GM21515 (cell line): Measurements from ENCODE around the gene PSMC5.
"Not testable (repeated sequence)": the region's sequence is repeated elsewhere in the genome, so short reads cannot be mapped to it uniquely, and the experiment has no call there.

Experiments used
- ATAC-seq: cut with Tn5 transposase; IDR thresholded peaks from one replicate; pipeline ENCODE4 v1.9.1; 2021; ENCODE audit not compliant: unreplicated experiment

PSMC5 gene

DNA sequence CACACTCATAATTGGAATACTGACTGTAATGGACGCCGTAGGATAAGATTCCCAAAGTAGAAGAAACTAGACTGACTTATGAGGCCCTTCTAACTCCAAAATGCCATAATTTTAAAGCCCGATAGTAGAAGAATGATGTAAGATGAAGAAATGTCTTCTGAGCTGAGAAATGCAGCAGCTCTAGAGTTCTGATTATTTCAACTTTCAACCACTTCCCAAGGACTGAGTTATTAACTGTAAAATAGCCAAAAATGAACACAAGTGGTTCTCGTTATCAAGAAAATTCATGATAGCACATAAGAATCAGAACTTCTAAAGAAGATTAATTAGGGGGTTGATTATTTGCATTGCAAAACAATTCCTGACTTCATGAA lies 43.0 kb downstream of the PSMC5 start:
- not testable (repeated sequence) for ATAC-seq

DNA sequence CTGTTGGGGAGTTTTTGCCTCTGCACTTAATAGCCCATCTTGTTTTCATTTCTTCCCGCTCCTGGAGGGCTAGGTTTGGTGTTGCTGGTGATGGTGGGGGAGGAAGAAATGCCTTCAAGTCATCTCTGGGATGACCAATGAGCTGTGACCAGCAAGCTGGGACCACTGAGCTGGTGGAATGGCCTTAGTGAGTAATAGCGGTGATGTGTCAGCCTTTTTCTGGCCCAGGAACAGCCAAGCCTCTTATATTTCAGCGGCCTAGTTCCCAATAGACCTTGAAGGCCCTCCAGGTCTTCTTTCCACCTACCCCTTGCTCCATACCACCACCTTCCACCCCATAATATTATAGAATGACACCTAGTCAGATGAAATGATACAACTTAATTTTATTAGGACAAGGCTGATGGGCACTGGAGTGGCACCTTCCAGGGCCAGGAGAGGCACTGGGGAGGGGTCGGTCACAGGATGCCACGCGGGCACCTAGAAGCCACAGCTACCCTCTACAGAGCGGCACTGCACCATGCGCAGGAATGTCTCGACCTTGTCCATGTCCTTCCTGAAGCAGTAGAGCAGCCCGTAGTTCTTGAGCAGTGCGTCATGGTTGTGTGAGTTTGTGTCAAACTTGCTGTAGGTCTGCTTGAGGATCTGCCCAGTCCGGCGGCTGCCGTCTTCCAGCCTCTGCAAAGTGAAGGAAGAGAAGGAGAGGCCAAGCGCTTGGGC lies 44.6 kb downstream of the PSMC5 start:
- not testable (repeated sequence) for ATAC-seq

DNA sequence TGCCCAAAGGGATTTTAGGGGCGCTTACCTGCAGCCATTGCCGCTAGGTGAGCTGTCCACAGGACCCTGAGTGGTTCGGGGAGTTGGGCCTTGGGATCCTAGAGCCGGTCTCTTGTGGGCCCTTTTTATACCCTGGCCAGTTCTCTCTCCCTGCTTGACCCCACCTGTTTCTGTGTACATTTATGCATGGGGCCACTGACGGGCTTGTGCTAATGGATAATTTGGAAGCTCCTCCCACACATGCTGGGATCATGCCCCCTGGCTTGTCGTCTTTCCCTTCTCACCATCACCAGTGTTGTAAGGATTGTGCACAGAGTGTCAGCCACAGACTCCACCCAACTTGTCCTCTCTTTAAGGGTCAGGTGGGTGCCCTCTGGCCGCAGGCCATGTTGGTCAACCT lies 46.3 kb downstream of the PSMC5 start, which contains the start of gene CSH2:
CSH2 (minus strand) TSS at position 101 of the 400 bp plus-strand sequence; CDS start at position 38, 63 bp downstream.
- ATAC-seq = not testable (repeated sequence)

DNA sequence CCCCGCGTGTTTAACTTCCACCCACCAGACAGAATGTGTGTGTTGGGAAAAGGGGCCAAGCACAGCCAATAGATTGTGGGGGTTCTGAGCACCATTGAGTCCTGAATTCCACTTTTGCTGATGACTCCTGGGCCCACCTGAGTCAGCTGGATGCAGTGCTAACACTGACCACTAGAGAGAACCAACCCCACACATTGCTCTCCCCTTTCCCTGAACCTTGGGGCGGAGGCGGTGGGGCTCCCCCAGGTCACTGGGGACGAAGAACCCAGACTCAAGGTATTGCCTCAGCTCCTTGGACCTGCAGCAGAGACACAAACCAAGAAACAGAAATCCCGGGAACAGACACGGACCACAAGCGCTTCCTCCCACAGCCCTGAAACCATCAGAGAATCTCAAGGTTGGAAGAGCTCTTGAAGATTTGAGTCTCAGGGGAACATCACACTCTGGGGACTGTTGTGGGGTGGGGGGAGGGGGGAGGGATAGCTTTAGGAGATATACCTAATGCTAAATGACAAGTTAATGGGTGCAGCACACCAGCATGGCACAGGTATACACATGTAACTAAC lies 46.9 kb downstream of the PSMC5 start:
- not testable (repeated sequence) for ATAC-seq

DNA sequence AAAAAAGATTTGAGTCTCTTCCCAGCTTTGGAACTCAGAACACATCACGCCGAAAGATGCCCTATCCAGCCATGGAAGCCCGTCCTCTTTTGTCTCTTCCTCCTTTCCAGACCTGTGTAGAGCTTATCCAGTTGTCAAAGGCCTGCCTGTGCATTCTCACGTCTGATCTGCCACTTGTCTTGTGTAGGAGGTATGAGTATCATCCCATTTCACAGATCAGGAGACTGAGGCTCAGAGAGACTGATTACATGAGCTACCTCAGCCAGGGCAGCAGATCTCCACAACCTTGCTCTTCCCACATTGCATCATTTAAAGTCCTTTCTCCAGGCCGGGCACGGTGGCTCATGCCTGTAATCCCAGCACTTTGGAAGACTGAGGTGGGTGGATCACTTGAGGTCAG lies 47.5 kb downstream of the PSMC5 start:
- ATAC-seq = not testable (repeated sequence)

DNA sequence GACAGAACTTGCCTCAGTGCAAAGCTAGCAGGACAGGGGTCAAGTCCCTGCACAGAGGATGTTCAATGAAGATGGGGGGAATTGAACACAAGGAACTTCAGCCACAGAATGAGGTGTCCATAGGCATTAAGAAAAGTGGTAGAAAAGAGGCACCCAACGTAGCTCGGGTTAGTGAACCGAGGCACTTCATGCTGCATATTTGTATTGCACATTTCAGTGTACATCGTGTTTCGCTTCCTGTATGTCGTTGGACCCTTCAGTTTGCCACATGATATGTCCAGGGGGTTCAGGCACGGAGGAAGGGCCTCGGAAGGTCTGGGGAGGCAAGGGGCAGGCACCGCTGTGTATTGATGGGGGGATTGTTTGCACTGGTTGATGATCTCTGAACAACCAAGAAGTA lies 51.2 kb downstream of the PSMC5 start:
- ATAC-seq = not testable (repeated sequence)

DNA sequence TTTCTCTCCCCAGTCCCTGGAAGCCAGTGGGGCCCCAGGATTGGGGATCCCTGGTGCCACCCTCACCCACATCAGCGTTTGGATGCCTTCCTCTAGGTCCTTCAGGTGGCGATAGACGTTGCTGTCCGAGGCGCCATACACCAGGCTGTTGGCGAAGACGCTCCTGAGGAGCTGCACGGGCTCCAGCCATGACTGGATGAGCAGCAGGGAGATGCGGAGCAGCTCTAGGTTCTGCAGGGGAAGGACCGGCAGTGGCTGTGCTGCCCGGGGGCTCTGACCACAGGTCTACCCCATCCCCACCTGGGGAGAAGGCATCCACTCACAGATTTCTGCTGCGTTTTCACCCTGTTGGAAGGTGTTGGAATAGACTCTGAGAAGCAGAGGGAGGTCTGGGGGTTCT lies 53.5 kb downstream of the PSMC5 start:
- ATAC-seq = no peak

DNA sequence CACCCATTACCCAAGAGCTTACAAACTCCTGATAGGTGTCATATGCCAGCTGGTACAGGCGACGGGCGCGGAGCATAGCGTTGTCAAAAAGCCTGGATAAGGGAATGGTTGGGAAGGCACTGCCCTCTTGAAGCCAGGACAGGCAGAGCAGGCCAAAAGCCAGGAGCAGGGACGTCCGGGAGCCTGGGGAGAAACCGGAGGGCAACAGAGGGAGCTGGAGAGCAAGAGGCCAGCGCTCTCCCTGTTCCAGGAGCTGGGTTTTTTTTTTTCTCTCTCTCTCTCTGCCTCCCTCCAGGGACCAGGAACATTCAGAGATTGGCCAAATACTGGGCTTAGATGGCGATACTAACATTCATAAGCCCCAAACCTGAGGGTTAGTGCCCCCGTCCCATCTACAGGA lies 54.1 kb downstream of the PSMC5 start:
- not testable (repeated sequence) for ATAC-seq
